Measurements from ENCODE around the gene CNIH2. TPM values are rescaled to one million over a fixed set of nuclear protein-coding genes. Genes with fewer than 3 reads are reported as not detected.
A peak's percentile ranks its signal among the peaks of the same experiment; 100 is the strongest.

CNIH2 gene
- total and polyA plus RNA-seq, 7 experiments from 2014 or later, result 1.3 to 12.3 (median 2.9) TPM; not detected in 2

GRCh38 chr11:66311470-66311964, 33.5 kb downstream of the CNIH2 start:
- peak overlapping the region; percentile 63 to 97 (median 94) for H3K4me3 Mint-ChIP-seq
- Histone ChIP-seq H3K4me3 (ENCODE audit: low read length) (peak overlapping the region; percentile 92), H3K27me3 (ENCODE audit: control insufficient read depth in 2 of 2, insufficient read depth in 2 of 2, low read length in 2 of 2) (no peaks in the 10 kb centered on the region), H3K9me3 (ENCODE audit: control insufficient read depth in 2 of 3, low read length in 3 of 3) (no peaks in the 10 kb centered on the region), H3K27ac (ENCODE audit: low read depth, low read length) (peak overlapping the region; percentile 79), H3K4me1 (ENCODE audit: control insufficient read depth in 2 of 2, insufficient read depth in 2 of 2, low read length in 2 of 2) (peaks cover 11 to 34% of the 10 kb centered on the region in 2 donors), H3K36me3 (ENCODE audit: control insufficient read depth in 2 of 3, insufficient read depth in 3 of 3, low read length in 3 of 3) (no peaks in the 10 kb centered on the region)
- peak overlapping the region; percentile 93 to 100 (median 98) for H3K27ac Mint-ChIP-seq
- DNase-seq (no peak), ATAC-seq (peak; percentile 44)
- H3K27me3 Mint-ChIP-seq, result peaks cover 0 to 2% (median 0%) of the 10 kb centered on the region in 5 donors
- peaks cover 17 to 34% (median 25%) of the 10 kb centered on the region in 7 donors for H3K4me1 Mint-ChIP-seq
- no peaks in the 10 kb centered on the region for H3K36me3 Mint-ChIP-seq
- H3K9me3 Mint-ChIP-seq, result peaks cover 0 to 1% (median 0%) of the 10 kb centered on the region in 11 donors
- ChIA-PET CTCF (interaction anchor here (0.6 to 4.6 kb wide), 25 partner anchors 8 to 833 kb away, joined by 3 to 58 read pairs (median 6); partner anchors contain the start of genes BRMS1, MRPL11, PELI3 and RIN1), POLR2A (interaction anchor here (0.6 to 4.0 kb wide), 15 partner anchors 10 to 450 kb away, joined by 3 to 89 read pairs (median 11); partner anchors contain the start of genes B4GAT1, BRMS1, MRPL11 and RAB1B)
- intact Hi-C loops (cut with micrococcal nuclease), result no loop called here

DNA sequence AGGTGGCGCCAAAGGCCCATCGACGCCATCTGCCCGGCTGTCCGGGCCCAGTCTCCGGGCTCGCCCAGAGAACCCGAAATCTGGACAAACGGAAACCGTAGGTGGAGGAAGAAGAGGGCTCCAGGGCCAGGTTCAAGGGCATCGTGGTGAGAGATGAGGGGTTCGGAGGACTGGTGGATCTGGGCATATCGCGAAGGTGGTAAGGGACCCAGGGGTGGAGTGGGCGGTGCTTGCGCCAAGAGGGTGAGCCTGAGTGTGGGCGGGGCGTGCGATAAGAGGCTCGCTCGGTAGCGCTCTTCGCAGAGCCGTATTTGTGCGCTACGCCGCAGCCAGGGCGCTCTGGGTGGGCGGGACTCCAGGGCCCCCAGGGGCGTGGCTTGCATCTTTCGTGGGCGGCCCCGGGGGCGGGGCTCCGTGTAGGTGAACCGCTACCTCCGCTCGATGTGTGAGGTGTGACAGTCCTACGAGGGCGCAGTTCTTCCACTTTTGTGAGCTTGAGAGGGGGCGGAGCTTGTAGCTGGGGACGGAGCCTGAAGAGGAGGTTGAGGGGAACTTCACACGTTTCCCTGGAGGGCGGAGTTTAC, 34.1 kb downstream of the CNIH2 start:
- H3K4me1 Mint-ChIP-seq, result peaks cover 17 to 34% (median 25%) of the 10 kb centered on the region in 7 donors
- no peaks in the 10 kb centered on the region for H3K36me3 ChIP-seq (ENCODE audit: control insufficient read depth in 2 of 3, insufficient read depth in 3 of 3, low read length in 3 of 3)
- peak overlapping the region; percentile 63 to 97 (median 94) for H3K4me3 Mint-ChIP-seq
- intact Hi-C loops (cut with micrococcal nuclease), result loop anchor here (1.0 kb wide), 14 partner anchors 16 to 453 kb away; partner anchors contain the start of genes BRMS1 (in 2 of the 2), PELI3 (in 2 of the 2), RAB1B (in 2 of the 2) and SLC29A2 (in 2 of the 2)
- H3K4me3 ChIP-seq (ENCODE audit: low read length), result peak overlapping the region; percentile 92
- H3K9me3 ChIP-seq (ENCODE audit: control insufficient read depth in 2 of 3, low read length in 3 of 3), result no peaks in the 10 kb centered on the region
- POLR2A ChIA-PET, result interaction anchor here (0.6 to 4.0 kb wide), 26 partner anchors 10 to 1568 kb away, joined by 3 to 89 read pairs (median 4); partner anchors contain the start of genes B4GAT1, BRMS1, MRPL11 and RAB1B
- DNase-seq, result peak; percentile 93 to 100 (median 100)
- ATAC-seq, result peak; percentile 84
- H3K27ac ChIP-seq (ENCODE audit: low read depth, low read length), result peak overlapping the region; percentile 79
- H3K27me3 ChIP-seq (ENCODE audit: control insufficient read depth in 2 of 2, insufficient read depth in 2 of 2, low read length in 2 of 2), result no peaks in the 10 kb centered on the region
- CTCF ChIA-PET, result interaction anchor here (0.7 to 4.6 kb wide), 25 partner anchors 8 to 267 kb away, joined by 3 to 58 read pairs (median 6); partner anchors contain the start of genes BRMS1, MRPL11, PELI3 and RIN1
- no peaks in the 10 kb centered on the region for H3K36me3 Mint-ChIP-seq
- H3K9me3 Mint-ChIP-seq, result peaks cover 0 to 1% (median 0%) of the 10 kb centered on the region in 11 donors
- H3K27ac Mint-ChIP-seq, result peak overlapping the region; percentile 93 to 100 (median 98)
- H3K27me3 Mint-ChIP-seq, result peaks cover 0 to 2% (median 0%) of the 10 kb centered on the region in 5 donors
- peaks cover 11 to 34% of the 10 kb centered on the region in 2 donors for H3K4me1 ChIP-seq (ENCODE audit: control insufficient read depth in 2 of 2, insufficient read depth in 2 of 2, low read length in 2 of 2)

DNA sequence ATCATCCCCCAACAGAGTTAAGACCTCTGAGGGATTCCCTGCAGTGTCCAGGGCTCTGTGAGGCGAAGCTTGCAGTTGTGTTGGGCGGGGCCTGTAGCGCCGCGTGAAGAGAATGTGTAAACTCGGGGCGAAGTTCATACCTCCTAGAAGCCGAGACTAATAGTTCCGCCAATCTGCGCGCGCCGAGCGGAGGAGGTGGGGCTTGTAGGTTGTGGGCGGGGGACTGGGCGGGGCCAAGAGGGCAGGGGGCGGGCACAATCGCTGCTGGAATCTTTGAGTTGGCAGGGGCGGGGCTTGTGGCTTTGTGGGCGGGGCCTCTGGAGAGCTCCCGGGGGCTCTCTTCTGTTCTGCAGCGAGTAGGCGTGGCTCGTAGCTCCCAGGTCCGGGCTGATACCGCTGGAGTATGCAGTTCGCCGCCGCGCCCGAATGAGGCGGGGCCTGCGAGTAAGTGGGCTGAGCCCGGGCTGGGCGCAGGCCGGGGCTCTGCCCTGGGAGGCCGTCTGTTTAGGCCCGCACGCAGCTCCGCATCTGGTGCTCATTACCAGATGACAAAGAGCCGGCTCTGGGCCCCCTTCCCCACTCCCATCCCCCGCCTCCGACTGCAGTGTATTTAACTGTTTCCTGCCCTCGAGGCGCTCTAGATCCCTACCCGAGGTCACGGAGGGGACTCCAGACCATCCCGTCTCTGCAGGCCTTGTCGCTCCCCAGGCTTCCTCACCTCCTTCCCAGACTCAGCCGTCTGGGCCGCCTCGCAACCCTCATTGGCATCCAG, 34.8 kb downstream of the CNIH2 start:
- H3K9me3 ChIP-seq (ENCODE audit: control insufficient read depth in 2 of 3, low read length in 3 of 3), result no peaks in the 10 kb centered on the region
- peak; percentile 97 to 100 (median 98) for DNase-seq
- H3K27me3 Mint-ChIP-seq, result no peaks in the 10 kb centered on the region
- H3K36me3 ChIP-seq (ENCODE audit: control insufficient read depth in 2 of 3, insufficient read depth in 3 of 3, low read length in 3 of 3), result no peaks in the 10 kb centered on the region
- H3K27me3 ChIP-seq (ENCODE audit: control insufficient read depth in 2 of 2, insufficient read depth in 2 of 2, low read length in 2 of 2), result no peaks in the 10 kb centered on the region
- ATAC-seq, result peak; percentile 80
- peak overlapping the region; percentile 99 for H3K27ac ChIP-seq (ENCODE audit: low read depth, low read length)
- POLR2A ChIA-PET, result interaction anchor here (0.6 to 4.0 kb wide), 26 partner anchors 9 to 1568 kb away, joined by 3 to 89 read pairs (median 4); partner anchors contain the start of genes B4GAT1, BRMS1, MRPL11 and RAB1B
- CTCF ChIA-PET, result interaction anchor here (1.0 to 4.6 kb wide), 16 partner anchors 9 to 268 kb away, joined by 3 to 58 read pairs (median 12); partner anchors contain the start of genes BRMS1, MRPL11, RIN1 and SLC29A2
- intact Hi-C loops (cut with micrococcal nuclease), result loop anchor here (1.0 kb wide), 14 partner anchors 16 to 453 kb away; partner anchors contain the start of genes BRMS1 (in 2 of the 2), PELI3 (in 2 of the 2), RAB1B (in 2 of the 2) and SLC29A2 (in 2 of the 2)
- peak overlapping the region; percentile 93 to 100 (median 98) for H3K27ac Mint-ChIP-seq
- H3K4me1 Mint-ChIP-seq, result peaks cover 17 to 40% (median 31%) of the 10 kb centered on the region in 7 donors
- H3K9me3 Mint-ChIP-seq, result peaks cover 0 to 1% (median 0%) of the 10 kb centered on the region in 11 donors
- H3K4me1 ChIP-seq (ENCODE audit: control insufficient read depth in 2 of 2, insufficient read depth in 2 of 2, low read length in 2 of 2), result peaks cover 17 to 40% of the 10 kb centered on the region in 2 donors
- H3K4me3 ChIP-seq (ENCODE audit: low read length), result peak overlapping the region; percentile 92
- peak overlapping the region; percentile 63 to 97 (median 94) for H3K4me3 Mint-ChIP-seq
- H3K36me3 Mint-ChIP-seq, result no peaks in the 10 kb centered on the region

DNA sequence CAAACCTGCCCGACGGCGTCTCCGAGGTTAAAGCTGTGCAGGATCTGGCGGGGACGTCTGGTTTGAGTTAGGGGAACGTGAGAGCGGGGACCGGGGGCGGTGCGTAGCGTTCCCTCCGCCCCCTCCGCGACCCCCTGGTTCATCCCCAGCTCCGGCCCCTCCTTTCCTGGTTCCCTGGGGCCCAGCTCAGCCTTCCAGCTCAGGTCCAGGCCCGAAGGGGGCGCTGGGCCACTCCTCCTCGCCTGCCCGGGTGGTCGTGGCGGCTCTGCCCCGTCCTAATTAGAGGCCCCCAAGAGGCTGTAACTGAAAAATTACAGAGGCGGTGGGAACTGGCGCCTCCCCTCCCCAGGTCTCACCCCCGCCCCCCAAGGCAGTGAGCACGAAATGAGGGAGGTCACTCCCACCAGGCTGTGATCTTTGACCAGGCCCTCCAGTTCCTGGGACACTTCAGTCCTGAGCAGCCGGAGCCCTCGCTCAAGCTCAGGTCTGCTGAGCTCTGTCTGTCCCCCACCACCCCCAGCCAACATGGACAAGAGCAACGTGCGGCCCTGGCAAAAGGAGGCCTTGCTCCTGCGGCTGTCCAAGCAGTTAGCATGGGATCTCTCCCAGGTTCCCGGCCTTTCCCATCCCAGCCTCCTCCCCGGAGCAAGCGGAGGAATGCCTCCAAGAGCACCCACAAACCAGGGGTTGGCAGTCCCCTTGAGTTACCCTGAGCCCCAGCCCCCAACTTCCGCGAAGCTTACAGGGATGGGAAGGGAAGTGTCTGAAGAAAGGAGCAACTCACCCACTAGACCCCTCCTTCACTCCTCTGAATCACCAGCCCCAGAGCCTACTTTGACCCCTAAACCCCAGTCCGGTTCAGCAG, 35.6 kb downstream of the CNIH2 start:
- Histone ChIP-seq H3K27me3 (ENCODE audit: control insufficient read depth in 2 of 2, insufficient read depth in 2 of 2, low read length in 2 of 2) (no peaks in the 10 kb centered on the region), H3K27ac (ENCODE audit: low read depth, low read length) (peak overlapping the region; percentile 99), H3K36me3 (ENCODE audit: control insufficient read depth in 2 of 3, insufficient read depth in 3 of 3, low read length in 3 of 3) (no peaks in the 10 kb centered on the region), H3K4me1 (ENCODE audit: control insufficient read depth in 2 of 2, insufficient read depth in 2 of 2, low read length in 2 of 2) (peaks cover 25 to 48% of the 10 kb centered on the region in 2 donors), H3K4me3 (ENCODE audit: low read length) (peak overlapping the region; percentile 75), H3K9me3 (ENCODE audit: control insufficient read depth in 2 of 3, low read length in 3 of 3) (no peaks in the 10 kb centered on the region)
- intact Hi-C loops (cut with micrococcal nuclease), result no loop called here
- POLR2A ChIA-PET, result interaction anchor here (1.0 to 4.0 kb wide), 17 partner anchors 8 to 890 kb away, joined by 3 to 89 read pairs (median 11); partner anchors contain the start of genes B4GAT1, BRMS1, RBM14 and RBM4B
- no peak for ATAC-seq
- Mint-ChIP-seq H3K27ac (peak overlapping the region; percentile 93 to 100 (median 98)), H3K9me3 (peaks cover 0 to 1% (median 0%) of the 10 kb centered on the region in 11 donors), H3K36me3 (peaks cover 0 to under 1% (median 0%) of the 10 kb centered on the region in 5 donors), H3K4me3 (peak overlapping the region; percentile 63 to 97 (median 94)), H3K4me1 (peaks cover 24 to 48% (median 38%) of the 10 kb centered on the region in 7 donors), H3K27me3 (peaks cover 0 to under 1% (median 0%) of the 10 kb centered on the region in 5 donors)
- CTCF ChIA-PET, result interaction anchor here (1.0 to 4.6 kb wide), 9 partner anchors 9 to 76 kb away, joined by 3 to 58 read pairs (median 31); partner anchors contain the start of genes BRMS1 and SLC29A2
- DNase-seq, result no peak

GRCh38 chr11:66314186-66314501, 36.2 kb downstream of the CNIH2 start:
- Mint-ChIP-seq H3K4me3 (peak overlapping the region; percentile 63 to 97 (median 92)), H3K36me3 (peaks cover 0 to 5% (median 0%) of the 10 kb centered on the region in 5 donors), H3K27ac (peak overlapping the region; percentile 66 to 100 (median 98)), H3K9me3 (peaks cover 0 to 2% (median 0%) of the 10 kb centered on the region in 11 donors), H3K4me1 (peaks cover 30 to 54% (median 44%) of the 10 kb centered on the region in 7 donors), H3K27me3 (peaks cover 0 to 6% (median 0%) of the 10 kb centered on the region in 5 donors)
- ATAC-seq, result no peak
- Histone ChIP-seq H3K4me1 (ENCODE audit: control insufficient read depth in 2 of 2, insufficient read depth in 2 of 2, low read length in 2 of 2) (peaks cover 31 to 54% of the 10 kb centered on the region in 2 donors), H3K27me3 (ENCODE audit: control insufficient read depth in 2 of 2, insufficient read depth in 2 of 2, low read length in 2 of 2) (no peaks in the 10 kb centered on the region), H3K4me3 (ENCODE audit: low read length) (no peak overlapping the region), H3K36me3 (ENCODE audit: control insufficient read depth in 2 of 3, insufficient read depth in 3 of 3, low read length in 3 of 3) (no peaks in the 10 kb centered on the region), H3K9me3 (ENCODE audit: control insufficient read depth in 2 of 3, low read length in 3 of 3) (no peaks in the 10 kb centered on the region), H3K27ac (ENCODE audit: low read depth, low read length) (peak overlapping the region; percentile 99)
- ChIA-PET CTCF (no interaction called here), POLR2A (interaction anchor here (3.8 to 3.9 kb wide), 2 partner anchors 11 to 21 kb away, joined by 28 to 89 read pairs; partner anchors contain the start of gene RIN1)
- intact Hi-C loops (cut with micrococcal nuclease), result no loop called here
- no peak for DNase-seq

Measured in naive thymus-derived CD4-positive, alpha-beta T cell (primary cell).